Caki2 (cell line): ENCODE measurements around the gene FOXE1. TPM values are rescaled to one million over a fixed set of nuclear protein-coding genes. Genes with fewer than 3 reads are reported as not detected.
A peak's percentile ranks its signal among the peaks of the same experiment; 100 is the strongest.

ENCODE experiments used
- DNase-seq: peaks from one replicate; pipeline ENCODE4 v3.0.0-alpha.2; 2015; ENCODE audit warnings: low read depth
- in situ Hi-C: cut with HindIII; loops from 2 replicates; pipeline ENCODE4 v1.10.0; 2016; ENCODE audit warnings: low sequenced_read_pairs, low pct_unique_long_range_greater_than_20kb, mixed read lengths
- total RNA-seq: library from RNA; depleted of rRNA; stranded (reverse); fragments of >200 nt; shearing (Covaris generic); gene quantifications from 2 replicates; pipeline ENCODE4 v1.2.3, GENCODE V29; 2014; ENCODE audit warnings: low replicate concordance; rRNA removed

The FOXE1 gene
- total RNA-seq, 1 experiment from 2014 or later, result not detected

DNA sequence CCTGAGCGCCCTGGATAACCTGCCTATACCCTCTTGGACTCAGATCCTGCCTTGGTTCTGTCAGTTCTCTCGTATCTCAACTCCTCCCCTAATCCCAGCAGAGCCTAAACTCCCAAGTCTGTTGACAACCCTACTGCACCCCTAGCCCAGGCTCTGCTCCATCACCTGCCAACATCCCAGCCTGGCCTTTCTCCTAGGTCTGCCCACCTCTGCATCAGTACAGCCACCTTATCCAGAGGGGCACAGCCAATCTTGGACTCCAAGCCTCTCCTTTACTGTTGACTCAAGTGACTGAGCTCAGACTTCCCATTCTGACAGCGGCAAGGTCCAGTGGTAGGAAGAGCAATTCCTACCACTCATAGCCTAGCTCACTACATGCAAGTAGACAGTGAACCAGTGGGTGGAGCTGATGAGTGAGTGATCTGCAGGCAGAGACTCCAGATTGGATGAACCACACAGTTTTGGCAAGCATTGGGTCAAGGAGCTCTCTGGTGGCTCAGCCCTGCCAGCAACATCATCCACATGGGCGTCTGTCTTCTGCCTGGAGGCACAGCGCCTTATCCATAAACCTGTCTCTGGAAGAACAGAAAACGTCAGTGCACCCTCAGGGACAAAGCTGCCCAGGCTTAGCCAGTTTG, 42.8 kb downstream of the FOXE1 start:
- DNase-seq, result peak; percentile 12
- in situ Hi-C loops, result no loop called here

DNA sequence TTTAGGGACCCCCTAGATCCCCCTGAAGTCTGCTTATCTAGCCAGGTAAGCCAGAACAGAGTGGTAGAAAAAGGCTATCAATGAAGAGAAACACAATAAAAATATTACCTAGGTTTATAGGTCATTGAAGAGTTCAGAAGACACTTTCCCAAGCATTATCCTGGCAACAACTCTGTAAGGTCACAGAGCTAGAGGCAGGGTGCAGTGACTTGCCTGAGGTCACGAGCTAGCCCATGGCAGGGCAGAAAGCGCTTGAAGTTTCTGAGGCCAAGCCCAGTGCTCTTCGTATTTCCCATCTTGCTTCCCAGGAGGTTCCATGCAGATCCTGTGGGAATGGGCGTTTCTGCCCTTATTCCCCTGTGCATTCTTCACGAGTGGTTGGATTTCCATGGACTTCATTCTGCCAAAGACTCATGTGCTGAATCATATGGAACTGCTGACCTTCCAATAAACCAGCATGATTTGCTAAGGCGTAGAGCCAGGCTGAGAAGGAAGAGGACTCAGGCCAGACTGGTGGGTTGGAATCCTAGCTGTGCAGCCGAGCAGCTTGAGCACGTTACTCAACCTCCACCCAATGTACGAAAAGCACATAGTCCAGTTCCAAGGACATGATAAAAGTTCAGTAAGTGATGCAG, 47.2 kb downstream of the FOXE1 start:
- DNase-seq, result peak; percentile 40
- in situ Hi-C loops, result no loop called here

DNA sequence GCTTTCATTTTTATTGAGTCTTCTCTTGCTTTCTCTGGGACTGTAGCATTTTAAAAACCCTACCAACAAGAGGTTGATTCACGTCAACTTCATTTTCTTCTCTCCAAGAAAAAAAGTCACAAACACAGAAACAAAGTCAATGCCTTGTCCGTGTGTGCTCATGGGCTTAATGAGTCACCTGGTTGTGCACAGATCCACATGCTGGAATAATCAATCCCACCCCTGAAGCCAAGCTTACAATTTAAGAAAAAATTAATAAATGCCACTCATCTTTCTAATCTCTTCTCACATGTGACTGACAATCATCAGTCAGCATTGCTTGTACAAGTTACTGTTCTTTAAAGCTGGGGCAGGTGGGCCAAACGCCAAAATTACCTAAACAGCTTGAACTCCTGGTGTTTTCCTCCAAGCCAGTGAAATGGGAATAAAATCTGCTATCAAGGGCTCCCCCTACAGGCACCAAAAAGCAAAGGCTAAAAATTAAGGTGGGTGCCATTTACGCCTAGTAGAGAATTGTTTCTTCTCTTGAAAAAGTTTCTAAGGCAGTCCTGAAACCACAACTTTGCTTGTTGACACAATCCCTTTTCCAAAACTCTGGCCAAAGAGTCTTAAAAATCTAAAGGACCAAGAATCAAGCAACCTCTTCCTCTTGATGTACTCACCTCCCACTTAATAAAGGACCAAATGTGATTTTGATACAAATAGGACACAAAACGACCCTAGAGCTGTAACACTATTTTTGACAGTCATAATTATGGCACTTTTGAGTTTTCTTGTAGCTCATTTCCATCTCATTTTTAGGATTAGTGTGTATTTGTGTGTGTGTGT, 47.9 kb downstream of the FOXE1 start:
- DNase-seq, result peak; percentile 52
- in situ Hi-C loops, result no loop called here

DNA sequence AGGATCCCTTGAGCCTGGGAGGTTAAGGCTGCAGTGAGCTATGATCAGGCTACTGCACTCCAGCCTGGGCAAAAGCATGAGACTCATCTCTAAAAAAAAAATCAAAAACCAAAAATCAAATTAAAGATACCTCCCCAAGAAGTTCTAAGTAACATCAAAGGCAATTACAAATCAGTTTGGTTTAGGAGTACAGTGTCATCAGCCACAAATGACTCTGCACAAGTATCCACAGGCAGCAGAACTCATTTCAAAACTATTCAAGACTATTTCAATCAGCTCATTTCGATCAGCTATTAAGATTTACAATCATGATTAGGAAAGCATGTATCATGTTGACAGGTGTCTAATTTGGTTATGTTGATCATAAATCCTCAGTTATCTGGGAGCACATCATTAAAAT, 50.2 kb downstream of the FOXE1 start:
- no peak for DNase-seq
- in situ Hi-C loops, result no loop called here

DNA sequence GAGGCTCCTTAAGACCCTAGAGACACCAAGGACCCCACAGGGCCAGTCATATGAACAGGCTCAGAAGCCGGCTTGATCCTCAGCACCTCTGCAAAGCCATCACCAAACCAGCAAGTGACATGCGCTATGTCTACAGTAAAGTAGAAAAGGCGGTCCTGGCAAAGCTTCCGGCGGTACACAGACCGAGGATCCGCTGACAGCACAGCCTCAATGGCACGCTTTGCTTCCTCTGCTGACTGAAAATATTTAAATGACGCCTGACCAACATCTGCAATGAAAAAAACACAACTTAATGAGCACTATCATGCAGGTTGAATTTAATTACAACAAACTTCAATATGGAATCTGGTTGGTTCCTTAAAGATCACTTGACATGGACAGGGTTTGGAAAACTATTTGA, 51.7 kb downstream of the FOXE1 start:
- in situ Hi-C loops, result no loop called here

DNA sequence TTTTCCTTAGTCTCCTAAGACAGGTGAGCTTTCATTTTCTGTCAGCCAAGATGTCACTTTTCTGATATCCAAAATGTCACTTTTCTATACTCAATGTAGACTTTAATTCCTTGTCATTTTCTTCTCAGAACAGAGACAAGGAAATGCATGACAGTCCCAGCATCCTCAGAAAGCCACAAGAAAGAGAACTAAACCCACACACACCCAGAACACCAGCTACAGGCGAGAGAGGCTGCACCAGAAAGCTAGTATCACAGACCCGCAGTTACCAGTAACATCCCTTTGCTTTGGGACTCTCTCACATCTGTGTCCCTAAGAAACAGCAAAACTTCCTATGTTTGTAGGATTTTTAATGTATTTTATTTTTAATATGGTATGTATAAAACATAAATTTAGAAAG, 52.2 kb downstream of the FOXE1 start:
- in situ Hi-C loops, result no loop called here
- no peak for DNase-seq

More for the DNA sequence above, 51.7 kb downstream of the FOXE1 start:
- no peak for DNase-seq

Other genes starting within 250 kb of the FOXE1 start
- 7.0 and 18.8 TPM in 2 replicates for gene TSTD2, start 219.9 kb upstream of the FOXE1 start, total RNA-seq
- gene NCBP1, start 219.4 kb upstream of the FOXE1 start, total RNA-seq, result 13.5 and 14.4 TPM in 2 replicates
- gene XPA, start 155.9 kb upstream of the FOXE1 start, total RNA-seq, result 0.81 and 7.7 TPM in 2 replicates
- 29.8 and 36.7 TPM in 2 replicates for gene TRMO, start 69.3 kb downstream of the FOXE1 start, total RNA-seq
- not detected in 2 replicates for gene HEMGN, start 84.9 kb downstream of the FOXE1 start, total RNA-seq
- gene ANP32B, start 130.1 kb downstream of the FOXE1 start, total RNA-seq, result 1.4 and 7.2 TPM in 2 replicates
- 60.8 and 98.6 TPM in 2 replicates for gene NANS, start 203.5 kb downstream of the FOXE1 start, total RNA-seq